DND-41 (cell line): ENCODE data around the gene ACTA2.

Source experiments
- EZH2 ChIP-seq: IDR thresholded peaks from 3 replicates; pipeline ENCODE4 v1.6.1; 2012; ENCODE audit warnings: borderline replicate concordance, low read depth, mild to moderate bottlenecking, moderate library complexity, low read length, inconsistent platforms; ENCODE audit not compliant: severe bottlenecking
- TF ChIP-seq, protein P1 (sequence below): IDR thresholded peaks from 2 replicates; pipeline ENCODE4 v1.5.1; 2012; ENCODE audit warnings: borderline replicate concordance, low read length, moderate library complexity, mild to moderate bottlenecking; ENCODE audit not compliant: poor library complexity, severe bottlenecking; ENCODE audit errors: extremely low read depth

DNA sequence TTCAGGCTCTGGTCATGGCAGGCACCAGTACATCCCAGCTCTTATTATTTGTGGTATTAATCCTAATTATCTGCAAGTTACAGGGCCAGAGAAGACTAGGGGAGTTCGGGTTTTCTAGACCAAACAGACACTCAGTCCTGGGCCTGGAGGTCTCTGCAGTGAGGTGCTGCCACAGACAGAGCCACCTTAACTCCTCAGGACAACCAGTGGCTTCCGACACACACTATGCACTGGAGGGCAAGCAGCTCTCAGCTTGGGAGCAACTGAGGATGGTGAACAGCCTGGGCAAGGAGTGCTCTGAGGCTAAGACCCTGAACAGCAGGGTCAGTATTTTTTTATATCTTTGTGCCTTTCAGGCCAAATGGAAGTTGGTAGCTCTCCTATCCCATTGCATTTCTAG is 19.0 kb downstream of the ACTA2 start:
- TF ChIP-seq, protein P1, sequence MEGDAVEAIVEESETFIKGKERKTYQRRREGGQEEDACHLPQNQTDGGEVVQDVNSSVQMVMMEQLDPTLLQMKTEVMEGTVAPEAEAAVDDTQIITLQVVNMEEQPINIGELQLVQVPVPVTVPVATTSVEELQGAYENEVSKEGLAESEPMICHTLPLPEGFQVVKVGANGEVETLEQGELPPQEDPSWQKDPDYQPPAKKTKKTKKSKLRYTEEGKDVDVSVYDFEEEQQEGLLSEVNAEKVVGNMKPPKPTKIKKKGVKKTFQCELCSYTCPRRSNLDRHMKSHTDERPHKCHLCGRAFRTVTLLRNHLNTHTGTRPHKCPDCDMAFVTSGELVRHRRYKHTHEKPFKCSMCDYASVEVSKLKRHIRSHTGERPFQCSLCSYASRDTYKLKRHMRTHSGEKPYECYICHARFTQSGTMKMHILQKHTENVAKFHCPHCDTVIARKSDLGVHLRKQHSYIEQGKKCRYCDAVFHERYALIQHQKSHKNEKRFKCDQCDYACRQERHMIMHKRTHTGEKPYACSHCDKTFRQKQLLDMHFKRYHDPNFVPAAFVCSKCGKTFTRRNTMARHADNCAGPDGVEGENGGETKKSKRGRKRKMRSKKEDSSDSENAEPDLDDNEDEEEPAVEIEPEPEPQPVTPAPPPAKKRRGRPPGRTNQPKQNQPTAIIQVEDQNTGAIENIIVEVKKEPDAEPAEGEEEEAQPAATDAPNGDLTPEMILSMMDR, result no peak
- no peak for TF ChIP-seq EZH2
